ENCODE results near the gene EEA1.
A peak's percentile ranks its signal among the peaks of the same experiment; 100 is the strongest.
"Not testable (repeated sequence)": the region's sequence is repeated elsewhere in the genome, so short reads cannot be mapped to it uniquely, and the experiment has no call there.

Gene EEA1

DNA sequence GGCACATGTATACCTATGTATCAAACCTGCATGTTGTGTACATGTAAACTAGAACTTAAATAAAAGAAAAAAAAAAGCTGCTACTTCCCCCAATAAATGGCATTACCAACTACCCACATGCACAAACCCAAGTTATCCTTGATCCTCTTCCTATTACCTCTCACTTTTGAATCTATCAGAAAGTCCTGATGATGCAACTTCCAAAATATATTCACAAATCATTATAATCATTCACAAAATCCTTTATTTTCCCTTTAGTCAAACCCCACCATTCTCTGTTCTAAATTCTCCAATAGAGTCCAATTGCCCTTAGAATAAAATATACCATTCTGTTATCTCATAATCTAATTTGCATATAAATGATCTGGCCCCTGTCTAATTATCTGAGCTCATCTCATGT is 134.3 kb downstream of the EEA1 start:
- no peak for DNase-seq

DNA sequence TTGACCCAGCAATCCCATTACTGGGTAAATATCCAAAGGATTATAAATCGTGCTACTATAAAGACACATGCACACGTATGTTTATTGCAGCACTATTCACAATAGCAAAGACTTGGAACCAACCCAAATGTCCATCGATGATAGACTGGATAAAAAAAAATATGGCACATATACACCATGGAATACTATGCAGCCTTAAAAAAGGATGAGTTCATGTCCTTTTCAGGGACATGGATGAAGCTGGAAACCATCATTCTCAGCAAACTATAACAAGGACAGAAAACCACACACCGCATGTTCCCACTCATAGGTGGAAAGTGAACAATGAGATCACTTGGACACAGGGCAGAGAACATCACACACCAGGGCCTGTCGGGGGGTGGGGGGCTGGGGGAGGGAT is 134.7 kb downstream of the EEA1 start:
- DNase-seq: not testable (repeated sequence)

DNA sequence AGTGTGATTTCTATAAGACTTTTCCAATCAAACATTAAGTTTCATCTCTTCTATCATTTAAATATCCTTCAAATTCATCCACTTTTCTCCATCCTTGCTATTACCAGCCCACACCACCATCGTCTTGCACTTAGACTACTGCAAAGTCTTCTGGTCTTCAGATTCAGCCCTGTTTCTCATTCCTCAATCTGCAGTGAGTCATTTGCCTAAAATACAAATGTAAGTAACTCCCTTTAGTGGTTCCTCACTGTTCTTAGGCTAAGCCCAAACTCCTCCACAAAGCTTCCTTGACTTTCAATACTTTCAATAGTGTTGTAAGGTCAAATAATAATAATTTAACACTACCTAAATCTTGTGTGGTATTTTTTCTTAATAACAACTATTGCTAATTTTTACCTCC is 143.1 kb downstream of the EEA1 start:
- DNase-seq: no peak

DNA sequence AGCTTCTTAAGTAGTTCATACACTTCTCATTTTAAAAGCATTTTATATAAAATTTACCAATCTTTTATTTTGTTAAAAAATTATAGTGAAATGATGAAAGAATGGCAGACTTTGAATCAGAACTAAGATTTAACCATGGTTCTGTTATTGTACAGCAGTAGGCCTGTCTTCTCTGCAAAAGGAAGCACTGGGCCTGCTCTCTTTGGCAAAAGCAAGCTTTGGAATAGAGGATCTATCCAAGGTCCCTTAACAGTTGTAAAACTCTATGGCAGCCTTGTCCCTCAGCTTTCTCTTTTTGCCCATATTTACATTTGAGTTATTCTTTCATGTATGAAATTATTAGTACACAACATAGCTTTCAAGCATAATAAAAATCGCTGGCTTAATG is 143.5 kb downstream of the EEA1 start:
- DNase-seq: no peak

DNA sequence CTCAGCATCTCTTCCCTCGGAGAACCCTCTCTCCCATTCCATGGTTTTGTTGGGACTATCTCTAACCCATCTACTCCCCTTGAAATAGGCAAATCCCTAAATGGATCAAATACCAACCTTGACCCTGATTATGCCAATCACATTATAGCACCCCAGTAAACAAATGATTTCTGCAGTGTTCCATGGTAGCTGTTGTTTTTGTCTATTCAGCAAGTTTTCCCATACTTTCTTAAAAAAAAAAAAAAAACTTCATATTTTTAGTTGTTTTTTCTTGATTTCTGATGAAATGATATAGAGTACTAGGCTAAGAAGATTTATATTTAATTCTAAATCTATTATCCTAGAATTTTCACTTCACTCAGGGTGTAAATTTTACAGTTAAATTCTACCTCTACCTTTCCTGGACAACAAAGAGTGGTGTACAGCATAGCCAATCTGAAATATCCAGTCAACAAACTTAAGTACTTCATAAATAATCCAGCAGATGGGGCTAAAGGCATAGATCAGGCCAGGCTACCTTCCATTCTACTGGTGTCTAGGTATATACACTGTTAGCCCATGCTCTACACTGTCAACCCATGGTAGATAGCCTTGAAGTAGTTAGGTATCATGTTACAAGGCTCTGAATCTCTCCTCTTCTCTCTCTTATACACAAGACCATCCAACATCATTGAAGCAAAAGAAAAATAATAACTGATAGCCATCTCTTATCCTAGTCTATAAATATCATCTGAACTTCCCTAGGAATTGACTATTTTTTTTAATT is 144.1 kb downstream of the EEA1 start:
- peak; percentile 96 for DNase-seq

DNA sequence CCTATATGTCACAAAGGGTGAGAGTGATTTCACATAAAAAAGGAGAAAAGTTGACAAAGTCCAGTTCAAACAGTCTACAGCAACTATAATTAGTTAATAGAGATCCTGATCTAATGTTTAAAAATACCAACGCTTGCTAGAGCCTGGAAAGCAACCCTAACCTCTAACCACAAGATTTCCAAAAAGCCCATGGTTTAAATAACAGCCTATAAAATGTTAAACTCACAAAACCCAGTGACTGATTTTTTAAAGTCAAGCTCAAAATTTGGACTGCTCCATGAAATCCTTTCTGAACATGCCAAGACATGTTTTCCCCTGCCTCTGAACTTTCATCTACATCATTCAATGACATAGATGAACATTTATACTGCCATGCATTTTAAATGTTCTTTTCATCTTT is 144.7 kb downstream of the EEA1 start:
- no peak for DNase-seq

DNA sequence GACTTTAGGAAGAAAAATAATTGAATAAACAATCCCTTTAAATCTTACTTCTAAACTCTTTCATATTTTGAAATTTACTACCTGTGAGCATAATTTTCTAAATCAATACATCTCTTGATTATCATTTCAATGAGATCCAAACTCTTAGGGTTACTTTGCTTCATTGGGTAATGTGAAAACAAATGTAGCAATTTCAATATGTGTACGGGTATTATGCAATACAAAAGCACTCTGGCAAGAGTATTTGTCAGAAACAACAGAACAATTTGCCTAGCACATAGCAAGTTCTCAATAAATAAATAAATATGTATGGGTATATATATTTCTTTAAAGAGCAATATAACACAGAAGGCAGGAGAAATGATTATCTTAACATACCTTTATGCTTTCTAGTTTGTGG is 149.2 kb downstream of the EEA1 start:
- DNase-seq: no peak

DNA sequence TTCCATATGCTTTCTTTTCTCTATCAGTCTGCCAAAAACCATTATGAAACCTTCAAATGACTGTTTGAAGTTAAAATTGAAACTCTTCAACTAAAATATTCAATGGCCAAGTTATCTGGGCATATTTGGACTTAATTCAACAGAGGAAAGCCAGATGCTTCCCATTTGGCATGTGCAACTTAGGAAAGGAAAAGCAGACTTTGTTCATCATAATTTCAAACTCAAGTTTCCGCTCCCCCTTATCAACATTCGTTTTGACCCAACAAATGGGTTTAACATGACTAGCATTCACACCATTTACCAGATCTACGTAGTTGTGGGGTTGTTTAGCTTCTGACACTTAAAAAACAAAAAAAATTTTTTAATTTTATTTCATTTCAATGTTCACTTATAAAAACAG is 150.6 kb downstream of the EEA1 start:
- no peak for DNase-seq

DNA sequence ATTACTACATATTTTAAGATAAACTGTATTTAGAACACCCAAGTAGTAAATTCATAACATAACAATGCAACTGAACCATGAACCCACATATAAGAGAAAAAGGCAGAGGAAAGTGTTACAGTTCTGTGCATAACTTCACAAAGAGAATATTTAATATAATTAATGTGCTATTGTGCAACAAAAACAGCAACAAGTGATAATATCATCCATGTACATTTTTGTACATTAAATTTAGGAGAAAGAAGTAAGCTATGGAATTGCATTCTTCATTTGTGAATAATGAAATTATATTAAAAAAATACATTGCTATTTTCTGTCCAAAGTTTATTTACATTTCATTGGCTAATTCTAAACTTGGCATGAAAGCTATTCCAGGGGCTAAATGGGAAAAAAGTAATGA is 153.7 kb downstream of the EEA1 start:
- DNase-seq: no peak

DNA sequence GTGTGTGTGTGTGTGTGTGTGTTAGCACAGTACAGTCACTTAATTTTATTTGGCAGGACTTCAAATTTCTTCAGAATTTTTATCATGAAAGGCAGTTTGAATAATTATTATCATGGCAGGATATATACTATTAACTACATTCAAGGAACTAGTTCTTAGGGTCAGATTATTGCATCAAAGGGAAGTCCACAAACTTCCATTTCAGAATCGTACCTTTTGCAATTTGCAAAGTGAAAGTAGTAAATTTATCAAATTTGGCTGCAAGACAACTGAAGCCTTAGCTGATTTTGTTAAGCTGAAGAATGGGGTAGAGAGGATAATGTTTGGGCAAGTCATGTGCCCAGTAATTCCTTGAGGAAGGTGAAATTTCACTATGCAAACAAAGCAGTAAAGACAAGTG is 158.1 kb downstream of the EEA1 start:
- no peak for DNase-seq

DNA sequence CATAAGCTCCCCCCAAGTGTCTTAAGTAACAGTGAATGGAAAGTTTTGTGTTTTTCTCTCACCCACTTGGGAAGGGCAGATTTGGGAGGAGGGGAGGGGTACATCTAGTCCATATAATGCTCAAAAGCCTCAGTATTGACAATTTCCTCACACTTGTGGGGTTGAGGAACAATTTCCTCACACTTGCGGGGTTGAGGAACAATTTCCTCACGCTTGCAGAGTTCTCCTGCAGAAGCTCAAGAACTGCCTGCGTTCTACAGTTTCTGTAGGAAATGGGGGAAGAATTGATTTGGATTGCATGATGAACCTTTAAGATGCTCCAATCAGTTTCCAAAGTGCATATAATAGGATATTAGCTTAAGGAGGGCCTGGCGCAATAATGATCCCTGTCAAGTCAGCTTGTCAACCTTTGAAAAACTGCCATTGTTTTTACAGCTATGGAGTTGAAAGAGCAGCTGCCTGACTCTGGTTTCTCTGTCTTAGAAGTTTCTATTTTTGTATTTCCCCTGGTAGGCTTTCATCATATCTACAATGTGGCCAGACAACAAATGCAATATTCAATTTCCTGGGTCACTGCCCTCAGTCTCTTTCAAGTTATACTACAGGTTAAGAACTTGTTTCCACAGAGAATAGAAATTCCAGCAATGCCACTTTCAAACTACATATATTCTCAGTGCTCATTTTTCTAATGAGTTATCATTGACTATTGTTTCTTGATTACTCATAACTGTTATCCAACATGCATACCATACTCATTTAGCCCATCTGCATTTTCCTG is 159.8 kb downstream of the EEA1 start:
- no peak for DNase-seq

DNA sequence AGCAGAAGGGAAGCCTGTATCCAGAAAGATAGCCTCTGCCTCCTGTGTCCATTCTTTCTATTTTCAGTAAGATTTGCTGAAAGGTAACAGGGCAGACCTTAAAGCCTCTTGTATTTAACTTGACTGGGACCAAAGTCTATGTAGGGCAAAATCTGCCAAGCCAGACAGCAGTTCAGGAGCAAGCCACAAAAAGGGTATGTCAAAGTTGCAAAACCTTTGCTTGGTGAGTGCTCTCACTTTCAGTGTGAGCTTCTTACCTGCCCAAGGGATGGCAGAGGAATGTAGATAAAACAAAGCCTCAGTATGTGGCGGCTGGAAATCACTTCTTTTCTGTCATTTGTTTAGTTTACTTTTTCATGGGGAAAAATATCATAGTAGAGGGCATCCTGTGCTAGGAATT is 163.2 kb downstream of the EEA1 start:
- DNase-seq: no peak

DNA sequence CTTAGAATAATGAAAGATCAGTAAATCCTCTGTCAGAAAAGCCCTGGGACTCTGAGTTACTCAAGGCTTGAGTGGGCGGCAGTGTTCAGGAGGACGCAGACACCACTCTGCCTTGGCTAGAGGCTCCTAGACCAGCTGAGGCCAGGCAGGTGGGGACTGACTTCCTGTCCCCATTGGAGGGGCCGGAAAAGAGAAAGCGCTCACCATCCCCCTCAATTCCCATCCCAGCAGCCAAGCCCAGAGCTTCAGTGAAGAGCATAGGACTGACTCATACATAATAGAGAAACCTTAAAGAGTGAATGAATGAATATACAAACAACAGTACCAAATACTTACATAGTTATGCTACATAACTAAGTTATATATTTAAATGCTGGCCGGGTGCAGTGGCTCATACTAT is 164.3 kb downstream of the EEA1 start:
- DNase-seq: no peak

DNA sequence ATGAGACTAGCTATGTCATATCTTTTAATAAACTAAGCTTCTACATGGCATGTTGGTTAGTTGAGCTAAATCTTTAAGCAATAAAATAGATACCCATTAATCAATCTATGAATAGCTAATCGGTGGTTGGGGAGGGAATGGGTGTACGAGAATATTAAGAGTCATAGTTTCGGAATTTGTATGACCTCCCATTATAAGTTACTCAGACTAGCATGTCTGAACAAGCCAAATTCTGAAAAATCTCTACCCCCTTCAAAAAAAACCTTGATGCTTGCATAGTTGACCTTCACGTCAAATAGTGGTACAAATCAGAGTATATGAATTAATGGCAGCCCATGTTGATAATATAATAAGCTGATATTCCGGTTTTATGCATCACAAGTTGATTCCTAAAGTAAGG is 166.3 kb downstream of the EEA1 start:
- DNase-seq: no peak

DNA sequence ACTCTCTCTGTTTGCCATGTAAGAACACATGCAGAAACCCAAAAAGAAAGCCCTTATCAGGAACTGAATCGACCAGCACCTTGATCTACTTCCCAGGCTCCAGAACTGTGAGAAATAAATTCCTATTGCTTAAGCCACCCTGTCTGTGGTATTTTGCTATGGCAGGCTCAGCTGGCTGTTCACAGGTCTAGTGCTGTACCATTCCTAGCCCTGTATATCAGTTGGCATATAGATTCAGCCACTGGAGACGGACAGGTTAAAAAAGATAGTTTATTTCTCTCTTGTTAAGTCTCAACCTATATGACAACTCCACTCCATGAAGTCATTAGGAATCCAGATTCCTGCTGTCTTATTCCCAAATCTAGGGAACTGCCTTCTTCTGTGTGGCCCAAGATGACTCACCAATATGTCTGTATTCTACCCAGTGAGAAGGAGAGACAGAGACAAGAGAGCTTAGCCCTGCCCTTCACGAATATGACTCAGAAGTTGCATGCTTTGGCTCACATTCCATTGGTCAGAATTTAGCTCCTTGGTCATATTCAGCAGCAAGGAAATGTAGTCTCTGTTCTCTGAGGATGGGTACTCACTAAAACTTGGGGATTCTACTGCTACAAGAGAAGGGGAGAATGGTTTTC is 169.3 kb downstream of the EEA1 start:
- DNase-seq: no peak

DNA sequence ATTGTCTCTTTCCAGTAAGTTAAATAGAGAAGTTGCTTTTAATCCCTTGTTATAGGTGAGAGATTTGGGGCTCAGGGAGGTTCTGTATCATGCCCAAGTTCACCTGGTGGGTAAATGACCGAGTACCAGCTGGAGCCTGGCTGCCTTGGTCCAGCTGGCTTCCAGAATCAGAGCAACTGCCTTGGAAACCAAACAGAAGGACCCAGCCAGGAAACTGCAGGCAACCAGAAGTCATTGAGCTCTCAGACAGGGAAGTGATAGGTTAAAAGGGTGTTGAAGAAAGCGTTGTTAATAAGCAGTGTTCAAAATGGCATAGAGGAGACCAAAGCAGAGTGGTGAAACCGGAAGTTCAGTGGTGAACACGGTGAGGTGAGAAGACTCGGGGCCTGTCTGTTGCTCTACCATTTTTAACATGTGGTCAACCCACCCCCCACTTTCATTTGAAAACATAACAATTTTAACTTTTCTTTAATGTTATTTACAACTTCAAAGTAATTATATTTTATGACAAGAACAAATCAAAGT is 171.4 kb downstream of the EEA1 start:
- DNase-seq: no peak

DNA sequence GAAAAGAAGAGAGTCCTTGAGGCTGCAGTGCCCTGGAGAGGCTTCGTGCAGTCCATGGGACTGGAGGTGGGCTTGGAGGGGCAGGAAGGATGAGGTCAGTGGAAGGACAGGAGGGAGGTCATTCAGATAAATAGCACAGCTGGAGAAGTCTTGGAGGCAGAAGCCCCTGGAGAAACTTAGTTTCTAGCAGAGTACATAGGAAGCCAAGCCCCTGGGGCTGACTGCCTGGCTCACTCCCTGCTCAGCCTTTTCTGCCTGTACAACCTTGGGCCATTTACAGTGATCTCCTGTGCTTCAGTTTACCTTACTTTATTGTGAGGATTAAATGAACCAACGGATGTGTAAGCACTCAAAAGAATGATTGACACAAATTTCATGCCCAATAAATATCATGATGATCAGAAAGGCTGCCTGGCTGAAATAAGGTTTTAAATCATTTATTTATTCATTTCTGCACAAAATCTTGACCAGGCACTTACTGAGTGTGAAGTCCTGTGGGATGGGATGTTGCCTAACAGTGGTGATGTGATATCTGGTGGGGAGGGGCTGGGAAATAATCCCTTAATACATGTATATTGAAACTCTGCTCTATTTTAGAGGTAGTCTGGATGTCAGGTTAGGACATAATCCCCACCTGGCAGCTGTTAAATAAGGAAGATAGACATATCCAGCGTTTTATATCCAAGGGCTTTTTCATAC is 172.0 kb downstream of the EEA1 start:
- no peak for DNase-seq

DNA sequence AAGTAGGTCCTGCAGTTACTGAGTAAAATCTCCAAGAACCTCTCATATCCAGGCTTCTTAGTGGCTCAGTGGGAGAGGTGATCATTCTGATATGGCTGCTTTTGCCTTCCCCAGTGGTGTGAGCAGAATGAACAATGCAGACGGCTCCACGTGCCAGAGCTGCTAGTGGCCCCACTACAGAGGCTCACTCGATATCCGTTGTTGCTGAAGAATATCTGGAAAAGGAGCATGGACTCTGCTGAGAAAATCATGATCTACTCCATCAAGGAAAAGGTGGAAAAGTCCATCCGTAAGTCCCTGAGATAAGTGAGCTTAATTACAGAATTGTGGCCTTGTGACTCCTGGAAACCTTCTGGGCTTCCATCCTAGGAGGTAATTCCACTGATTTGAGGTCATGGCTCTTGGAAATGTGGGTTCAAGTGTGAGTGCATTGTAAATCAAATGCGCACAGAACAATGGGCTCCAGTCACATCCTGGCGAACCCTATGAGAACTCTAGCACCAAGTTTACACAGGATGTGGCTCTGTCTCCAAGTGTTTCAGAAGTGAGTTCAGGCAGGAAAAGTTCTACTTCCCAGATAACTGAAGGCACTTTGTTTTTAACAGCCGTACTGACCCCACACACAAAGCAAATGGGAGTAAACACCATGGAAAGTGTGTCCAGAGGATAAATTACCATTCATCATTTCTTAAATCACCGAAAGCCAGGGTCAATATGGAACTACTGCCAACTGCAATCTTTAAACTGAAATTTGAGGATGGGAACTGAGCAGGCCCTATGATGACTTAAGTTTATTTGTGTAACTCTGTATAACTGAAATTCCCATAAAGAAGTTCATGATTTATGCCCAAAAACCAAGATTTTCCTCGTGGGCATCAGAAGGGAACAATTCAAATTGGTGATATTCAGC is 174.9 kb downstream of the EEA1 start:
- DNase-seq: no peak

DNA sequence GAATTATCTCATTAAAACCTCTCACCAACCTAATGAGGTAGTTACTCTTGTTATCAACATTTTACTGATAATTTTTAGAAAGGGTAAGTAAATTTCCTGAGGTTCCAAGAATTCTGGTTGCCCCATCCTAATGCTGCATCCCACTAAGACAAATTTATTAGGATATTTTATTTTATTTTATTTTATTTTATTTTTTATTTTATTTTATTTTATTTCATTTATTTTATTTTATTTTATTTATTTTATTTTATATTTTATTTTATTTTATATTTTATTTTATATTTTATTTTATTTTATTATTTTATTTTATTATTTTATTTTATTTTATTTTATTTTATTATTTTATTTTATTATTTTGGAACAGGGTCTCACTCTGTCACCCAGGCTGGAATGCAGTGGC is 179.4 kb downstream of the EEA1 start:
- DNase-seq: not testable (repeated sequence)

DNA sequence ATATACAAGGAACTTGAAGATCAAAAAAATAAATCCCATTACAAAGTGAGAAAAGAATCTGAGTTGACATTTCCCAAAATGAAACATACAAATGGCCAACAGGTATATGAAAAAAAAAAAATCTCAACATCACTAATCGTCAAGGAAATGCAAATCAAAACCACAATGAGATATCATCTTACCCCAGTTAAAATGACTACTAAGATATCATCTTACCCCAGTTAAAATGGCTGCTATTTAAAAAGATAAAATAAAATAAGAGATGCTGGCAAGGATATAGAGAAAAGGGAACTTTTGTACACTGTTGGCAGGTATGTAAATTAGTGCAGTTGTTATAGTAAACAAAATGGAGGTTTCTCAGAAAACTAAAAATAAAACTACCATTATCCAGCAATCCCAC is 181.9 kb downstream of the EEA1 start:
- no peak for DNase-seq

DNA sequence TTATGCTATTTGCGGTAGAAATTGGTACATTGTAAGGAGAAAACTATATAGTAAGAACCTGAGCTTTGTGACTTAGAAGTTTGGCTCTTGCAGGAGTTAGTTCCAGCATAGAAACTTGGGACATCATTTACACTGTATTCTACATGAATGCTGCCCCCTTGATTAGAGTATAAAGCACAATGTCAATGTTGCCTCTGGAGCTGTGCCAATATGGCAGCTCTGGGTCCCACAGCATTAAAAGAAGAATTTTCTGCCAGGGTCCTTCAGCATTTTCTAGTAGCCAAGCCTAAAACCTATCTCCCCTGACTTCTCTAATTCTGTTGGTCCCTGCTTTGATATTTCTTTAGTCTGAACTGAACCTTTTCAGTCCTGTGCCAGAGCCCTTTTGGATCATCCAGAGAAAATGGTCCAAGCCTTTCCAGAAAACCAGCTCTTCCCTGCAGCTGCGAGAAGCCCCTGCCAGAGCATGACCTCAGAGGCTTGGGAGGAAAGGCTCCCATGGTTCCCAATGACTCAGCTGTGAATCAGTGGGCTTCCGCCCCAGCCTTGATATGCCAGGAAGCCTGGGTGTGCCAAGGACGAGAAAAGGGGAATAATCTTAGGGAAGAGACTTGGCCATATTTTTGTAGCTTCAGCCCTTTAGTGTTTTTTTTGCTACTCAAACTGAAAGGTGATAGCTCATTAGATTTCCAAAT is 183.1 kb downstream of the EEA1 start:
- DNase-seq: no peak

DNA sequence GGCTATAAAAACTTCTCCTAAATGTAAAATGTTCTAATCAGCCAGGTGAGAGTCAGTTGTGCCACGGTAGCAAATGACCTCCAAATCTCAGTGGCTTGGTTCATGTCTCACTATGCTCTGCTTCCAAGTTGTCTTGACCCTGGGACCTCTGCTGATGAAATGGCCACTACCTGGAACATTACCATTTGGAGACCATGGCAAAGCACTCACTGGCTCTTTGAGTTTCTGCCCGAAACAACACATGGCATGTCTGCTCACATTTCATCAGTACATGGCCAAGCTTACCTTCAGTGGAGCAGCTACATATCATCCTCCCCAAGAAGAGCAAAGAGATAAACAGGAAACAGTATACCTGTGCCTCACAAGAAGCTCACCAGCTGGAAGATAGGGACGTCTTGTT is 186.1 kb downstream of the EEA1 start:
- no peak for DNase-seq

Data from NCI-H2029 treated with DMSO at 0.1 percent for 48 hours (cell line).